Central memory CD4-positive, alpha-beta T cell (primary cell): ENCODE measurements around the gene RCC2.

Source experiments
- DNase-seq: peaks from one replicate; pipeline ENCODE4 v3.0.0; 2022

Gene RCC2

GRCh38 chr1:17441993-17442357, 2.5 kb upstream of the RCC2 start:
- DNase-seq: no peak

- DNase-seq: no peak
These were observed 2.0 kb upstream of the RCC2 start for GRCh38 chr1:17441265-17441992.

- no peak for DNase-seq
These were observed 1.3 kb upstream of the RCC2 start for GRCh38 chr1:17440827-17441168.

DNA sequence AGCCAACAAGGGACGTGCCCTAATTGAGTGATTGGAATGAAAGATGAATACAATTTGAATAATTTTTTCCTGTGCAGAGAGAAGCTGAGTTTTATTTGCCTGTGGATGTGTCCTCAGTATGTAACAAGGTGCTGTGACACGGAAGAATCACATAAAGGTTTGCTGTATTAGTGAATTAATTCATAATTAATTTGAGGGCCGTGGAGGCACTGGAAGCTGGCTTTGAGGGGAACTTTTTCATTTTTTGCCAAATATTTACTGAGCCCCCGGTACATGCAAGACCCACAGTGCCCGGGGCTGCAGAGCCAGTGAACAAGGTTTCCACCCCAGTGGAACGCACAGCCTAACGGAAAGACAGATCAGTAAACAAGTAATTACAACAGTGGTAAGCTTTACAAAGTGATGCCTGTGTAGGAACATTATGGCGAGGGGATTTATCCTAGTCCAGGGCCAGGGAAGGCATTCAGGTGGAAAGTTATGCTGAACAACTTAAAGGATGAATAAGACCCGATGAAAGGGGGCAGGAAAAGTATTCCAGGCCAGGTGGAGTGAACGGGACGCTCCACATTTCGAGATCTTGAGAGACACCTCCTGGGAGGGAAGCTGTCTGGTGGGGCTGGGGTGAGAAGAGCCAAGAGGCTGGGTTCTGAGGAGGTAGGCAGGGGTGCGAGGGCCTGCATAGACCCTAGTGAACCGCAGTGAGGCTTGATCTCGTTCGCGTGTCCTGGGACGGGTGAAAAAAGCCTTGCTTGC, 773 bp upstream of the RCC2 start:
- no peak for DNase-seq

GRCh38 chr1:17438318-17439249, 893 bp downstream of the RCC2 start:
- DNase-seq: peak; percentile 58

DNA sequence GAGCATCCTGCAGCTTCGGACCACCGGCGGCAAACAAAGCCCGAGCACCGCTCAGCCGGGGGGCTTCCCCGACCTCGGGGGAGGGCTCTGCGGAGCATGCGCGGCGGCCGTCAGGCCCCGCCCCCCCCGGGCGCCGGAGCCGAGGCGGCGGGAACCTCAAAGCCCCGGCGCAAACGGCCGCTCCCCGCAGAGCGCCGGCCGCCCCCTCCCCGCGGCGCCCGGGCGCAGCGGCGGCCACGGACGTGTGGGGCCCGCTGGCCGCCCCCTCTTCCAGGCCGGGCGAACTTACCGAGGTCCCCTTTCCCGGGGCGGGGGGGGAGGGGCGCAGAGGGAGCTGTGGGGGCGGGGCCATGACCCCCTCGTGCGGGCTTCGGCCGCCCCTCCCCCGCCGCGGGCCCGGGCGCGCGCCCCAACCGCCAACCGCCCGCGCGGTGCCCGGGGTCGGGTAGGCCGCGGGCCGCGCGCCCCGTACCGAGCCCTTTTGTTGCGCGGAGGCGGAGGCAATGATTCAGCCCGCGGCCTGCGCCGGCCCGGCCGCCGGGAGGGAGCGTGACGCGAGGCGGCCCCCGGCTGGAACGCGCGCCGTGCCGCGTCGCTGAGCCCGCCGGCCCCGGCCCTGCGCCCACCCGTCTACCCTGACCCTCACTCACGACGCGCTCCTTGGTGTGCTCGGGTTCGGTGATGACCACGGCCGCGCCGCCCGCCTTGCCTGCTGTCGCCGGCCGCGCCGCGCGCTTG, 1.7 kb downstream of the RCC2 start:
- peak; percentile 48 for DNase-seq

GRCh38 chr1:17437260-17437579, 2.3 kb downstream of the RCC2 start:
- no peak for DNase-seq

- no peak for DNase-seq
These were observed 2.9 kb downstream of the RCC2 start for GRCh38 chr1:17436380-17437174.

DNA sequence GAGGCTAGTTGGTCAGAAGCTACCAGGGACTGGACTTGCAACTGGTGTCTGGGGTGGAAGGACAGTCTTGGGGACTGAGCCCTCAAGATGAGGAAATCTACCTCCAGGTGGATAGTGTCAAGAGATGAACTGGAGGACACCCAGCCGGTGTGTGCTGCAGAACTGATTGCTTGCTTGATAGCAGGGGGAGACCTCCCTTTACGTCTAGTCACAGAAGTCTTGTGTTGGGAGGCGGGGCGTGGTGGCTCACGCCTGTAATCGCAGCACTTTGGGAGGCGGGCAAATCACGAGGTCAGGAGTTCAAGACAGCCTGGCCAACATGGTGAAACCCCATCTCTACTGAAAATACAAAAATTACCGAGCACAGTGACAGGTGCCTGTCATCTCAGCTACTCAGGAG, 4.9 kb downstream of the RCC2 start:
- no peak for DNase-seq

- DNase-seq: no peak
These were observed 5.5 kb downstream of the RCC2 start for GRCh38 chr1:17434016-17434415.

GRCh38 chr1:17433261-17433660, 6.2 kb downstream of the RCC2 start:
- DNase-seq: no peak

DNA sequence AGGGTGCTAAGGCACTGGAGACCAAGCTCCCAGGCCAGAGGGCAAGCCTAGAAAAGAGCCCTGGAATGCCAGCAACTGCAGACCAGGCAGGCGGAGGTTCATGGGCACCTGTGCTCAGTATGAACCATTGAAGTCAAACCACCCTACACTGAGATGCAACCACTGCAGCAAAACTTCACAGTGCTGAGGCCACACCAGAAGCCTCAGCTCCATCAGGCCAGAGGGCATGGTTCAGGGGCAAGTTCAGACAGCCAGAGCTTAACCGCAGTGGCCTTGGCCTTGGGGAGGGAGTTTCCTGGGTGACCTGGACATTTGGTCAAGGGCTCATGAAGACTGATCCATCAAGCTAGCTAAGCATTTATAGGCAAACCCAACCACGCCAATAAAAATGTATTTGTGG, 7.1 kb downstream of the RCC2 start:
- DNase-seq: no peak

DNA sequence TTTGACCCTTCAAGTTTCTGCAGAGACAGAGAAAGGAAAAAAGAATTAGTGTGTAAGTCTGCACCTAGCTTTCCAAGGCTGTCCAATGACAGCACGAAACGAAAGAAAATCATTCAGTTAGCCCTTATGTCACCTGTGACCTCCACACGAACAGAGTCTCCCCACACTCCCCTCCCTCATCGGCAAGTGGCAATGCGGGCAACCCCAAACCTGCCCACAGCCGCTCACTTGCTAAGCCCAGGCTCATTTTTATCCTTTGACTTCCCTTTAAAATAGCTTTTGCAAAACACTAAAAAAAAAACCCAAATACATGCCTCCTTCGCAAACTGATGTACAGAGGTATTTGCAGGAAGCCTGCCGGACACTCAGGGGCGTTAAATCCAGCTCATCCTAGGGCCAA, 10.3 kb downstream of the RCC2 start:
- no peak for DNase-seq

DNA sequence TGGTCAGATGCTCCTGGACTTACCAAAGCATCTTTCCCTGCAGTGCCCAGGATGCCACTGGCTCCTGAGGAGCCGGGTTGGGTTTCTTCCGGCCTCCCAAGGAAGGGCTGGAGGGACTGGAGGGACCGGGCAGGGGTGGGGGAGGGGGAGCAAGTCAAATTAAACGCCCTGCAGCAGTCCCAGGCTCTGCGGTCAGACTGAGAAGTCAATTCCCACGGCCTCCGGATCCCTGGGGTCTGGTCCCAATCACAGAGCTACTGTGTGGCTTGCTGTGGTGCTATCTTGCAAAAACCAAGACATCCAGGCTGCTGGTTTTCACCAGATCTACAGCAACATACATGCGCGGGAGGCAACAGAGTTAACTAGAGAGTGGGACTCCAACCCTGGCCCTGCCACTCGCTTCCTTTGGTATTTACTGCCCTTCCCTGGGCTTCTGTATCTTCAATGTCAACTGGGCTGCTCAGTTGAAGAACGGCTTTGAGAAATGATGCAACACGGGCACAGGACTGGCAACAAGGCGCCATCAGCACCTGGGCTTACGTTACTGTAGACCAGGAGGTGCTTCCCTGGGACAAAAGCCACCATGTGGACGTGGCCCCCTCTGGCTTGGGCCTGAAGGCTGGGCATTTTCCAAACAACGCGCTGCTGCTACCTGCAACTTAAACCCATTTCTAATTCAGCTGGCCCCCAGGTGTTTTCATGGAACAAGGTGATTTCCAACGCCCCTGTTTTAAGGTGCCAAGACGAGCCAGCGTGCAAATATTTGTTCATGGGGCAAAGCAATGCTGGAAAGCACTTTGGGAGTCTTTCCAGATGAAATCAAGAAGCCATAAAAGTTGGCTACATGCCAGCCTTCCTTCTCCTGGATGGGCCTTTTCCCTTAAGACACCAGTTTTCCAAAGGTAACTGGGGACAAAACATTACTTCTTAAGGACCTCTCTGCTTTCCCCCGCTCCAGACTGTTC, 11.5 kb downstream of the RCC2 start:
- DNase-seq: no peak

GRCh38 chr1:17425806-17426600, 13.5 kb downstream of the RCC2 start:
- no peak for DNase-seq

- no peak for DNase-seq
These were observed 15.7 kb downstream of the RCC2 start for GRCh38 chr1:17423781-17424245.

GRCh38 chr1:17422461-17422860, 17.0 kb downstream of the RCC2 start:
- no peak for DNase-seq

- DNase-seq: no peak
These were observed 19.0 kb downstream of the RCC2 start for GRCh38 chr1:17420391-17420918.

- peak; percentile 60 for DNase-seq
These were observed 19.7 kb downstream of the RCC2 start for GRCh38 chr1:17419626-17420328.
